PFSK-1 (cell line): ENCODE results near the gene POC1A.

Source experiments
- FOXP2 ChIP-seq: optimal IDR thresholded peaks from 2 replicates; pipeline ENCODE3; 2011; ENCODE audit warnings: borderline replicate concordance, control low read depth, inconsistent platforms; ENCODE audit not compliant: insufficient read depth; ENCODE audit errors: extremely low read length, extremely low read depth
- POLR2AphosphoS5 ChIP-seq: IDR thresholded peaks from 2 replicates; pipeline ENCODE4 v1.6.1; 2012; ENCODE audit warnings: low read depth, mild to moderate bottlenecking, control low read depth, low read length, moderate library complexity
- SIN3A ChIP-seq: IDR thresholded peaks from 2 replicates; pipeline ENCODE4 v1.6.1; 2012; ENCODE audit warnings: mild to moderate bottlenecking, low read length, moderate library complexity, borderline replicate concordance; ENCODE audit not compliant: insufficient read depth
- TAF1 ChIP-seq: IDR thresholded peaks from 2 replicates; pipeline ENCODE4 v1.6.1; 2012; ENCODE audit warnings: low read length, control low read depth, borderline replicate concordance; ENCODE audit not compliant: insufficient read depth
- TF ChIP-seq, protein P1 (sequence below), 2 experiments: IDR thresholded peaks; 2 replicates each; pipeline versions ENCODE4 v1.6.1 to v1.8.0; 2011 to 2012; ENCODE audit warnings: low read depth in 2 of 2, low read length in 2 of 2, control low read depth in 1 of 2, inconsistent platforms in 1 of 2, mild to moderate bottlenecking in 1 of 2, moderate library complexity in 1 of 2; ENCODE audit not compliant: insufficient read depth in 1 of 2

The POC1A gene

DNA sequence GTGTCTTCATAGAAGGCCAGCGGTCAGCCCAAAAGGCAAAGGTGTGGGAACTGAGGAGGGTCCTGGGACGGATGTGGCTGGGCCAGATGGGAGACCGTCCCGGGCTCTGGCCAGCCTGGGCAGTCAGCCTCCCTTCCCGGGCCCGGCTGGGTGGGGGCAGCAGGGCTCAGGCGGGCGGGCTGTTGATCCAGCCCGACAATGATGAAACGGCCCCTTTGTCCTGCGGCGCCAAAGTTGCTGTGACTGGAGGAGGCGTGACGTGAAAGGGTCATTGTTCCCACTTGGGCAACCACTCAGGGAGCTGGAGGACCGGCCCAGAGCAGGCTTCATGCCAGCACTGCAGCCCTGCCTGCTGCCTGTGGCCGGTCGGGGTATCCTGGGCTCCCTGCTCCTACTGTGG is 114.4 kb downstream of the POC1A start:
- TF ChIP-seq POLR2AphosphoS5 (no peak), FOXP2 (no peak), TAF1 (no peak), SIN3A (no peak)
- TF ChIP-seq, protein P1, sequence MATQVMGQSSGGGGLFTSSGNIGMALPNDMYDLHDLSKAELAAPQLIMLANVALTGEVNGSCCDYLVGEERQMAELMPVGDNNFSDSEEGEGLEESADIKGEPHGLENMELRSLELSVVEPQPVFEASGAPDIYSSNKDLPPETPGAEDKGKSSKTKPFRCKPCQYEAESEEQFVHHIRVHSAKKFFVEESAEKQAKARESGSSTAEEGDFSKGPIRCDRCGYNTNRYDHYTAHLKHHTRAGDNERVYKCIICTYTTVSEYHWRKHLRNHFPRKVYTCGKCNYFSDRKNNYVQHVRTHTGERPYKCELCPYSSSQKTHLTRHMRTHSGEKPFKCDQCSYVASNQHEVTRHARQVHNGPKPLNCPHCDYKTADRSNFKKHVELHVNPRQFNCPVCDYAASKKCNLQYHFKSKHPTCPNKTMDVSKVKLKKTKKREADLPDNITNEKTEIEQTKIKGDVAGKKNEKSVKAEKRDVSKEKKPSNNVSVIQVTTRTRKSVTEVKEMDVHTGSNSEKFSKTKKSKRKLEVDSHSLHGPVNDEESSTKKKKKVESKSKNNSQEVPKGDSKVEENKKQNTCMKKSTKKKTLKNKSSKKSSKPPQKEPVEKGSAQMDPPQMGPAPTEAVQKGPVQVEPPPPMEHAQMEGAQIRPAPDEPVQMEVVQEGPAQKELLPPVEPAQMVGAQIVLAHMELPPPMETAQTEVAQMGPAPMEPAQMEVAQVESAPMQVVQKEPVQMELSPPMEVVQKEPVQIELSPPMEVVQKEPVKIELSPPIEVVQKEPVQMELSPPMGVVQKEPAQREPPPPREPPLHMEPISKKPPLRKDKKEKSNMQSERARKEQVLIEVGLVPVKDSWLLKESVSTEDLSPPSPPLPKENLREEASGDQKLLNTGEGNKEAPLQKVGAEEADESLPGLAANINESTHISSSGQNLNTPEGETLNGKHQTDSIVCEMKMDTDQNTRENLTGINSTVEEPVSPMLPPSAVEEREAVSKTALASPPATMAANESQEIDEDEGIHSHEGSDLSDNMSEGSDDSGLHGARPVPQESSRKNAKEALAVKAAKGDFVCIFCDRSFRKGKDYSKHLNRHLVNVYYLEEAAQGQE (IDR thresholded peaks at IDR 0.05; ENCODE audit: insufficient read depth in 1 of 2, low read depth in 2 of 2, low read length in 2 of 2) = no peak

DNA sequence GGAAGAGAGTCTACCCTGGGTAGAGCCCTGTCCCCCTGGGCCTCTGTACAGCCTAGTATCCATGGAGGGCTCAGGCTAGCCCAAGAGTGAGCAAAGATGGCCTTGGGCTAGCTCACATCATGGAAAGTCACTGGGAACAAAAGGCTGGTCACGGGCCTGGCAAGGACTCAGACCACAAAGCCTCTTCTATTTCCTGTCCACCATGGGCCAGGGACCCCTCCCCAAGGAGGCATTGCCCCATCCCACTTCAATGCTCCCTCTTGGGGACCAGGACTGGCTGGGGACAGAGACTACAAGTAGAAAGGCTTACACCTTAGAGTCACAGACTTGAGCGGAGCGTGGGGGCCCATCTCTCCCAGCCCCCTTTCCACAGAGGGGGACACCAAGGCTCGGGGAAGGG is 114.8 kb downstream of the POC1A start:
- no peak for TF ChIP-seq POLR2AphosphoS5
- no peak for TF ChIP-seq TAF1
- no peak for TF ChIP-seq SIN3A
- no peak for TF ChIP-seq FOXP2
- TF ChIP-seq, protein P1 (IDR thresholded peaks at IDR 0.05; ENCODE audit: insufficient read depth in 1 of 2, low read depth in 2 of 2, low read length in 2 of 2) = no peak

DNA sequence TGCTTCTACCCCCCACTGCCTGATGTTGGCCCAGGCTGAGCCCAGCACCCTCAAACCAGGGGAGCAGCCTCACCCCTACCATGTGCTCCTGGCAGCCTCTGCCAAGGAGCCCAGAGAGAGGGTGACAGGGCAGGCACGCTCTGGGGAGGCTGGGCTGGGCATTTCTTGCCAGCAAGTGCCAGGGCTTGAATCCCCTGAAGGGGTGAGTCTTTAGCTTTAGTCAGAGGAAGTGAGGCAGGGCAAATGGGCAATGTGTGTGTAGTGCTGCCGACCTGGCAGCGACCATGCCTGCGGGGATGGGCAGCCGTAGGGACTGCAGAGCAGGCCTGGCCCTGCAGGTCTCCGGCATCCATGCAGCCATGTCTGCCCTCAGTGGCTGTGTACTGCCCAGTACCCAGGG is 116.0 kb downstream of the POC1A start:
- no peak for TF ChIP-seq SIN3A

DNA sequence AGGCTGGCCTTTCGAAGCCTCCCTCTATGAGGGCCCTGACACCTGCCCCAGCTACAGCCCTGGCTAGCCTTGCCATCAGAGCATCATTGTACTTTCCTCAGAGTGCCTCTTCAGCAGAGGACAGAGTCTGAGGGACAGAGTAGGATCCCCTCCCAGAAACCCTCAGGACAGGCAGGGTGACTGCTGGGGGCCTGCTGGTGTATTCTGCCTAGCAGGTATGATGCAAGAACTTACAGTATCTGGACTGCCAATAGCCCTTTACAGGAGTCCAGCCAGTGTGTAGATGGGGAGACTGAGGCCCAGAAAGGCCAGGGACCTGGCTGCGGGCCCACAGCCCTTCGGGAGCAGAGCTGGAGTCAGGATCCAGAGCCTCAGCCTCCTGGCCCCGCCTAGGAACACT is 116.9 kb downstream of the POC1A start:
- TF ChIP-seq FOXP2 = no peak
- TF ChIP-seq TAF1 = no peak
- TF ChIP-seq POLR2AphosphoS5 = no peak
- TF ChIP-seq, protein P1 (IDR thresholded peaks at IDR 0.05; ENCODE audit: insufficient read depth in 1 of 2, low read depth in 2 of 2, low read length in 2 of 2) = no peak
- no peak for TF ChIP-seq SIN3A

DNA sequence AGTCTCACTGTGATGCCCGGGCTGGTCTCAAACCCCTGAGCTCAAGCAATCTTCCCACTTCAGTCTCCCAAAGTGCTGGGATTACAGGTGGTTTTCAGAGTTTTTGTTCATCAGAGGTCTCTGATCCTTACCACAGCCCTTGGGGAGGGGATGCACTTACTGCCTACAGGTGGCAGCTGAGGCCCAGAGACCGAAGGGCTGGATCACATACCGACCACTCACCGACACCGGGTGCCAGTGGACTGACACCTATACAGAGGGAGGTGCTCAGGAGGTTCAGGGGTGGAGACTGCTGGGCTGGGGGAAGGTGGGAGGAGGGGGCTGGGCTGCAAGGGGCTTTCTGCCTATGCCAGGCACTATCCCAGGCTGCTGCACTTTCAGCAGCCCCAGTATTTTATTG is 117.4 kb downstream of the POC1A start:
- no peak for TF ChIP-seq FOXP2
- TF ChIP-seq TAF1 = no peak
- TF ChIP-seq, protein P1 (IDR thresholded peaks at IDR 0.05; ENCODE audit: insufficient read depth in 1 of 2, low read depth in 2 of 2, low read length in 2 of 2) = no peak
- no peak for TF ChIP-seq POLR2AphosphoS5
- no peak for TF ChIP-seq SIN3A
